GM23248 (cell line): ENCODE measurements around the gene WARS2. TPM values are rescaled to one million over a fixed set of nuclear protein-coding genes. Genes with fewer than 3 reads are reported as not detected.

ENCODE experiments used
- DNase-seq: peaks from one replicate; pipeline ENCODE4 v3.0.0-alpha.2; 2015
- H2AFZ ChIP-seq: fragments of 200-600 bp; sonication (generic); 2 replicates; pipeline ENCODE4 v1.6.1; 2016; ENCODE audit warnings: antibody characterized with exemption
- H3F3A ChIP-seq: fragments of 200-600 bp; sonication (generic); 2 replicates; pipeline ENCODE4 v1.6.1; 2016; ENCODE audit warnings: mild to moderate bottlenecking, antibody characterized with exemption, mixed run types; ENCODE audit not compliant: insufficient read depth
- H3K27ac ChIP-seq: fragments of 200-600 bp; sonication (generic); 2 replicates; pipeline ENCODE4 v1.5.1; 2016; ENCODE audit warnings: mild to moderate bottlenecking
- H3K27me3 ChIP-seq: fragments of 200-600 bp; sonication (generic); replicated peaks from 2 replicates; pipeline ENCODE4 v1.6.1; 2016; ENCODE audit warnings: mild to moderate bottlenecking; ENCODE audit not compliant: insufficient read depth
- H3K36me3 ChIP-seq: fragments of 200-600 bp; sonication (generic); 2 replicates; pipeline ENCODE4 v1.6.1; 2016; ENCODE audit warnings: low read depth, mild to moderate bottlenecking
- H3K4me1 ChIP-seq: fragments of 200-600 bp; sonication (generic); 2 replicates; pipeline ENCODE4 v1.6.1; 2016; ENCODE audit warnings: mild to moderate bottlenecking; ENCODE audit not compliant: insufficient read depth
- H3K4me2 ChIP-seq: fragments of 200-600 bp; sonication (generic); one replicate; pipeline ENCODE4 v1.6.1; 2016; ENCODE audit warnings: mild to moderate bottlenecking; ENCODE audit not compliant: unreplicated experiment
- H3K4me3 ChIP-seq: fragments of 200-600 bp; sonication (generic); 2 replicates; pipeline ENCODE4 v1.5.1; 2016; ENCODE audit warnings: mild to moderate bottlenecking
- H3K79me2 ChIP-seq: fragments of 200-600 bp; sonication (generic); 2 replicates; pipeline ENCODE4 v1.6.1; 2016; ENCODE audit warnings: mild to moderate bottlenecking; ENCODE audit not compliant: insufficient read depth
- H3K9ac ChIP-seq: fragments of 200-600 bp; sonication (generic); 2 replicates; pipeline ENCODE4 v1.6.1; 2016; ENCODE audit warnings: mild to moderate bottlenecking
- H3K9me2 ChIP-seq: fragments of 200-600 bp; sonication (generic); 2 replicates; pipeline ENCODE4 v1.6.1; 2016; ENCODE audit warnings: mixed run types, mild to moderate bottlenecking, moderate library complexity; ENCODE audit not compliant: insufficient read depth
- H3K9me3 ChIP-seq: fragments of 200-600 bp; sonication (generic); one replicate; pipeline ENCODE4 v1.6.1; 2017; ENCODE audit warnings: low read depth
- H4K20me1 ChIP-seq: fragments of 200-600 bp; sonication (generic); 2 replicates; pipeline ENCODE4 v1.6.0; 2016; ENCODE audit not compliant: insufficient read depth
- EZH2 ChIP-seq: fragments of 200-600 bp; sonication (generic); IDR thresholded peaks from 2 replicates; pipeline ENCODE4 v1.6.1; 2018; ENCODE audit warnings: antibody characterized with exemption, mild to moderate bottlenecking; ENCODE audit not compliant: insufficient read depth, poor library complexity, severe bottlenecking
- EZH2phosphoT487 ChIP-seq: fragments of 200-600 bp; sonication (generic); IDR thresholded peaks from 2 replicates; pipeline ENCODE4 v1.6.1; 2018; ENCODE audit warnings: antibody characterized with exemption, moderate library complexity, mild to moderate bottlenecking, low read depth; ENCODE audit not compliant: insufficient read depth
- WGBS, 2 experiments: methylation state at CpG; one replicate each; pipeline ENCODE4 v1.1.6; 2015 to 2017; ENCODE audit warnings: low lambda C conversion rate in 2 of 2, low coverage in 1 of 2; ENCODE audit errors: missing lambda C conversion rate in 2 of 2; 5-methylcytosine and 5-hydroxymethylcytosine counted together
- in situ Hi-C: fragments of 300-500 bp; cut with MboI; formaldehyde crosslinking; loops from 2 replicates; pipeline ENCODE4 v1.15.0; 2020
- polyA plus RNA-seq: library from polyadenylated mRNA; unstranded; fragments of >200 nt; fragmentation: Nextera tagmentation; extraction: Ambion mirVana; gene quantifications from 2 replicates; pipeline ENCODE4 v1.2.1, GENCODE V29; 2016
- total RNA-seq: library from RNA; depleted of rRNA; stranded (reverse); fragments of >200 nt; shearing (Covaris generic); gene quantifications from 2 replicates; pipeline ENCODE4 v1.2.3, GENCODE V29; 2014; rRNA removed

The WARS2 gene
- total RNA-seq (13.0 and 13.8 TPM in 2 replicates), polyA plus RNA-seq (7.9 and 9.6 TPM in 2 replicates)

GRCh38 chr1:119140177-119141019 is at the start of gene WARS2:
Gene WARS2, minus strand, starts transcription at chr1:119140653. Its CDS starts 9 bp downstream, at chr1:119140644.
- H4K20me1 ChIP-seq: no peaks in the 10 kb centered on the region
- H3K9me2 ChIP-seq: 0 out of 2 replicates have a peak, but pooled peaks cover 6% of the 10 kb centered on the region
- H3K9me3 ChIP-seq: no peaks in the 10 kb centered on the region
- TF ChIP-seq EZH2phosphoT487 (no peak), EZH2 (no peak)
- in situ Hi-C loops: no loop called here
- H3K4me1 ChIP-seq: peaks cover 21% of the 10 kb centered on the region
- peak within 1 kb of the TSS; percentile 89 for H2AFZ ChIP-seq
- 0 to 1% methylated on average over 50 of the region's 50 CpGs for WGBS, 2 experiments
- peak within 1 kb of the TSS; percentile 89 for H3K4me2 ChIP-seq
- H3F3A ChIP-seq: peaks cover 17% of the 10 kb centered on the region
- peak within 1 kb of the TSS; percentile 95 for H3K9ac ChIP-seq
- no peaks in the 10 kb centered on the region for H3K27me3 ChIP-seq
- H3K79me2 ChIP-seq: peaks cover 50% of the 10 kb centered on the region
- peak within 1 kb of the TSS; percentile 90 for H3K4me3 ChIP-seq
- H3K36me3 ChIP-seq: no peaks in the 10 kb centered on the region
- peak; percentile 99 for DNase-seq
- peak within 1 kb of the TSS; percentile 99 for H3K27ac ChIP-seq

- no peak overlapping the region for H3K4me3 ChIP-seq
- TF ChIP-seq EZH2: no peak
- TF ChIP-seq EZH2phosphoT487: no peak
- H3K9ac ChIP-seq: no peak overlapping the region; the same call in 1 of the 2 replicates
- peak overlapping the region; percentile 39 for H3K4me2 ChIP-seq
- H3K9me2 ChIP-seq: no peaks in the 10 kb centered on the region
- H3K36me3 ChIP-seq: no peaks in the 10 kb centered on the region
- H3K79me2 ChIP-seq: no peaks in the 10 kb centered on the region
- no peaks in the 10 kb centered on the region for H3K27me3 ChIP-seq
- peak overlapping the region; percentile 26 for H3K27ac ChIP-seq
- peaks cover 9% of the 10 kb centered on the region; the same call in 1 of the 2 replicates for H3F3A ChIP-seq
- H3K9me3 ChIP-seq: peaks cover 3% of the 10 kb centered on the region
- 25 to 31% methylated on average over 3 of the region's 3 CpGs for WGBS, 2 experiments
- peak overlapping the region; percentile 57; the same call in 1 of the 2 replicates for H2AFZ ChIP-seq
- H4K20me1 ChIP-seq: no peaks in the 10 kb centered on the region
- no peaks in the 10 kb centered on the region; the same call in 1 of the 2 replicates for H3K4me1 ChIP-seq
- in situ Hi-C loops: no loop called here
- DNase-seq: peak; percentile 33
Observed at GRCh38 chr1:119188926-119189325, 48.5 kb upstream of the WARS2 start.

- TF ChIP-seq EZH2: no peak
- TF ChIP-seq EZH2phosphoT487: no peak
- Histone ChIP-seq H3K36me3 (no peaks in the 10 kb centered on the region), H3K9me3 (peaks cover 3% of the 10 kb centered on the region), H3F3A (peaks cover 9% of the 10 kb centered on the region; the same call in 1 of the 2 replicates), H3K4me2 (no peak overlapping the region), H3K79me2 (no peaks in the 10 kb centered on the region), H3K4me3 (no peak overlapping the region), H3K27me3 (no peaks in the 10 kb centered on the region), H3K9ac (no peak overlapping the region), H3K9me2 (no peaks in the 10 kb centered on the region), H4K20me1 (no peaks in the 10 kb centered on the region), H3K4me1 (no peaks in the 10 kb centered on the region; the same call in 1 of the 2 replicates), H2AFZ (no peak overlapping the region), H3K27ac (no peak overlapping the region)
- no peak for DNase-seq
- in situ Hi-C loops: no loop called here
- 50 to 58% methylated on average over 2 of the region's 2 CpGs for WGBS, 2 experiments
Observed at GRCh38 chr1:119187416-119187815, 47.0 kb upstream of the WARS2 start.

- WGBS, 2 experiments: 96 to 98% methylated on average over 2 of the region's 2 CpGs
- peaks cover 9% of the 10 kb centered on the region; the same call in 1 of the 2 replicates for H3F3A ChIP-seq
- no peak overlapping the region for H3K4me3 ChIP-seq
- H3K27ac ChIP-seq: no peak overlapping the region
- no peaks in the 10 kb centered on the region for H3K9me2 ChIP-seq
- no peak overlapping the region for H2AFZ ChIP-seq
- H3K36me3 ChIP-seq: no peaks in the 10 kb centered on the region
- H3K4me2 ChIP-seq: no peak overlapping the region
- no peak for TF ChIP-seq EZH2
- TF ChIP-seq EZH2phosphoT487: no peak
- H4K20me1 ChIP-seq: no peaks in the 10 kb centered on the region
- in situ Hi-C loops: no loop called here
- DNase-seq: peak; percentile 3
- H3K27me3 ChIP-seq: no peaks in the 10 kb centered on the region
- no peak overlapping the region for H3K9ac ChIP-seq
- peaks cover 3% of the 10 kb centered on the region for H3K9me3 ChIP-seq
- no peaks in the 10 kb centered on the region for H3K79me2 ChIP-seq
- H3K4me1 ChIP-seq: no peaks in the 10 kb centered on the region; the same call in 1 of the 2 replicates
Observed at GRCh38 chr1:119186471-119186870, 46.0 kb upstream of the WARS2 start.
